B cell (primary cell): ENCODE measurements around the gene WDR53.

ENCODE experiments used
- EZH2 ChIP-seq: IDR thresholded peaks from 2 replicates; pipeline ENCODE4 v1.6.1; 2012; ENCODE audit warnings: borderline replicate concordance, low read depth, mild to moderate bottlenecking, moderate library complexity, low read length; ENCODE audit not compliant: insufficient read depth, poor library complexity, severe bottlenecking
- TF ChIP-seq, protein P1 (sequence below): fragments of 200-600 bp; IDR thresholded peaks from one replicate; pipeline ENCODE4 v1.8.0; 2022; ENCODE audit warnings: antibody characterized with exemption, mild to moderate bottlenecking

DNA sequence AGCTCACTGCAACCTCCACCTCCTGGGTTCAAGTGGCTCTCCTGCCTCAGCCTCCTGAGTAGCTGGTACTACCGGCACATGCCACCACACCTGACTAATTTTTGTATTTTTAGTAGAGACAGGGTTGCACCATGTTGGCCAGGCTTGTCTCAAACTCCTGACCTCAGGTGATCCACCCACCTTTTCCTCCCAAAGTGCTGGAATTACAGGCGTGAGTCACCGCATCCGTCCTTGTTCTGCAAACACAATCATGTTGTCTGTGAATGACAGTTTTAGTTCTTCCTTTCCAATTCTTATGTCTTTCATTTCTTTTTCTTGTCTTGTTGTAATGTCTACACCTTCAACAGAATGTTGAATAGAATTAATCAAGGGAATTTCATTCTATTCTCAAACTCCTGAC is 36.9 kb downstream of the WDR53 start:
- TF ChIP-seq, protein P1, sequence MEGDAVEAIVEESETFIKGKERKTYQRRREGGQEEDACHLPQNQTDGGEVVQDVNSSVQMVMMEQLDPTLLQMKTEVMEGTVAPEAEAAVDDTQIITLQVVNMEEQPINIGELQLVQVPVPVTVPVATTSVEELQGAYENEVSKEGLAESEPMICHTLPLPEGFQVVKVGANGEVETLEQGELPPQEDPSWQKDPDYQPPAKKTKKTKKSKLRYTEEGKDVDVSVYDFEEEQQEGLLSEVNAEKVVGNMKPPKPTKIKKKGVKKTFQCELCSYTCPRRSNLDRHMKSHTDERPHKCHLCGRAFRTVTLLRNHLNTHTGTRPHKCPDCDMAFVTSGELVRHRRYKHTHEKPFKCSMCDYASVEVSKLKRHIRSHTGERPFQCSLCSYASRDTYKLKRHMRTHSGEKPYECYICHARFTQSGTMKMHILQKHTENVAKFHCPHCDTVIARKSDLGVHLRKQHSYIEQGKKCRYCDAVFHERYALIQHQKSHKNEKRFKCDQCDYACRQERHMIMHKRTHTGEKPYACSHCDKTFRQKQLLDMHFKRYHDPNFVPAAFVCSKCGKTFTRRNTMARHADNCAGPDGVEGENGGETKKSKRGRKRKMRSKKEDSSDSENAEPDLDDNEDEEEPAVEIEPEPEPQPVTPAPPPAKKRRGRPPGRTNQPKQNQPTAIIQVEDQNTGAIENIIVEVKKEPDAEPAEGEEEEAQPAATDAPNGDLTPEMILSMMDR, result no peak
- TF ChIP-seq EZH2, result no peak
